ENCODE results near the gene RNPS1.

Gene RNPS1, protein sequence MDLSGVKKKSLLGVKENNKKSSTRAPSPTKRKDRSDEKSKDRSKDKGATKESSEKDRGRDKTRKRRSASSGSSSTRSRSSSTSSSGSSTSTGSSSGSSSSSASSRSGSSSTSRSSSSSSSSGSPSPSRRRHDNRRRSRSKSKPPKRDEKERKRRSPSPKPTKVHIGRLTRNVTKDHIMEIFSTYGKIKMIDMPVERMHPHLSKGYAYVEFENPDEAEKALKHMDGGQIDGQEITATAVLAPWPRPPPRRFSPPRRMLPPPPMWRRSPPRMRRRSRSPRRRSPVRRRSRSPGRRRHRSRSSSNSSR

DNA sequence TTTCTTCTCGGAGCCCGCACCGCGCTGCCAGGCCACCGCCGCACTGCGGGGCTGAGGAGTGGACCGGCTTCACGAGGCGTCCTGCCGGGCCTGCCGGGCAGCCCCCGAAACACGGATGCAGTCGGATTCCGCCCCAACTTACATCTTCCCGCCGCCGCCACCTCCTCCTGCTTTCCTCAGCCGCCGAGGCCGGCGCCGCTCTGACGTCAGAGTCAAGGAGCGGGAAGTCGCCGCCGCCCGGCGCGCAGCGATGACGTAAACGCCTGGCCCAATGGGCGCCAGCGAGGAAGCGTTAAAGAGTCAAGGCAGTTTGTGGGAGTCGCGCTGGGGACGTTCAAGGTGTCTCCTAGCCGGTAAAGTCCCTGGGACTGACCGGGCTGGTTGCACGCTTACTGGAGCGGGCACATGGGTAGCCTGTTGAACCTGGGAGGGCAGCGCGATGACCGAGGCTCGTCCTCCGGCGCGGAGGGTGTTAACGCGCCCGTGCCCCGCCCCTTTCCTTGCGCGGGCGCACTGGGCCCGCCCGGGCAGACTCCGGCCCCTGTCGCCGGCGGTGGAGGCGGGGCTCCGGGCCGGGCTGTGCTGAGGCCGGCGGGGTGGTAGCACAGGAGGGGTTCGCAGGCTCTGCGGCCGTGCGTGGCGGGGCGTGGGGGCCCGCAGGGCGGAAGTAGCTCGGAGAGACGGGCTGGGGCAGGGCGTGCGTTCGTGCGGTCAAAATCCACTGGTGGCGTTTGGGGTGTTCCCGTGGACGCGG is at the start of gene RNPS1:
RNPS1 (minus strand) TSS at position 214 of the 754 bp plus-strand sequence. CDS start 3,483 bp downstream, outside the sequence.
- DNase-seq, result peak; percentile 98 to 99 (median 99)

DNA sequence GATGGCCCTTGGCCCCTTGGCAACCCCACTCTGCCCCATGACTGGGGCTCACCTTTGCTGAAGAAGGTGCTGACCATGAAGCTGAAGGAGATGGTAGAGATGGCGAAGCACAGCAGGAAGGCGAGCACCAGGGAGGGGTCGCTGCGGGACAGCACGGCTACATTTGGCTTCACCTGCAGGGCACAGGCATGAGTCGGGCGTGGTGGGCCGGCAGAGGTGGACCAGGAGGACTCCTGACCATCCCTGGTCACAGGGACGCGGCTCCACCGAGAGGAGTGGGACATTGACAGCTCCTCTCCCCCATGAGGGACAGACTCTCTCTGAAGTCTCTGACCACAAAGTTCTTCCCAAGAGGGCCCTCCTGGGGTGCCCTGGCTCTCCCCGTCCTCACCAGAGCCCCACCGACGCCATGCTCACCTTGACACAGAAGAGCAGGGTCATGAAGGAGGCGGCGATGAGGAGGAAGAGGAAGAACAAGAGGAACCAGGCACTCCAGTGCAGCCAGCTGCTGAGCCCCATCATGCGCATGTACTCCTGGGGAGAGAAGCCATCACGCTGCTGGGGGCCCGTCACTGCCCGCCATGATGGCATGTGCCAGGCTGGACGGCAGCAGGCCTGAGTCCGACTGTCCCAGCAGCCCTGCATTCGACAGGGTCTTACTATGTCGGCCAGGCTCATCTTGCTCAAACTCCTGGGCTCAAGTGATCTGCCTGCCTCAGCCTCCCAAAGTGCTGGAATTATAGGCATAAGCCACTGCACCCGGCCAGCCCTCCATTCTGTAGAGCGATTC is 49.5 kb upstream of the RNPS1 start:
- no peak for DNase-seq

DNA sequence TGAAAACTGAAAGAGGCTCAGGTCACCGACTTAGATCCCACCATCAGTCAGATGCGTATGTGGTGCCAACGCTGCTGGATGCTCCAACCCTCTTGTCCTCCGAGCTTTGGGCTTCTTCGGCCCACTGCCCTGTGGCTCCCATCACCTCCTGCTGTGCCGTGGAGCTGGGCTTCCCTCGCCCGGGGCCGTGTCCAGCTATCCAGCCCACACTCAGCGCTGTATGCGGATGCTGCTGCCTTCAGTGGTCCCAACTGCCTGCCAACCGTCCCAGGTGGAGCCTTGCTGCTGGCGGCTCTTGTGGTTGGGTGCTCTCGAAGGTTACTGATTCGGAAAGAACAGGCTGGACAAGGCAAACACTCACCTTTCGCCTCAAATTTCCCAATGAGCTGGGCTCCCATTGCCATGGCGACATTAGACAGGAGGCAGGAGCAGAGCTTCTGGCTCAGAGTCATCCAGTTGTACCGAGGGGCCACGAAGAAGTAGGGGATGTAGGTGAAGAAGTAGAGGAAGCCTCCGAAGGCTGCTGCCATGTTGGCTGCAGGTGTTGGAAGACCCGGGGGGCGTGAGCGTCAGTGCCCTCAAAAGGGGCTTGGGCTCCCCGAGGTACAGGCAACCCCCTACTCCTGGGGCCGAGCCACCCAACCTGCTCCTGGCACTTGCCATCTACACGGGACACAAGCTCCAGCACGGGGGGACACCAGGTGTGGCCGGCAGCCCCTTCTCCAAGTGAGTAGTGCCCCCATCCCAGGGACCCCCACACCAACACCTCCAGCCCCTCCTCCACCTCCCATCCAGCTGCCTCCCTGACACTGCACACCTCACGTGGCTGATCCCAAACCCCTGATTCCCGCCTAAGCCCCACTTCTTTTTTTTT is 40.4 kb upstream of the RNPS1 start:
- peak in 1 of 3 experiments; percentile 87 for DNase-seq

DNA sequence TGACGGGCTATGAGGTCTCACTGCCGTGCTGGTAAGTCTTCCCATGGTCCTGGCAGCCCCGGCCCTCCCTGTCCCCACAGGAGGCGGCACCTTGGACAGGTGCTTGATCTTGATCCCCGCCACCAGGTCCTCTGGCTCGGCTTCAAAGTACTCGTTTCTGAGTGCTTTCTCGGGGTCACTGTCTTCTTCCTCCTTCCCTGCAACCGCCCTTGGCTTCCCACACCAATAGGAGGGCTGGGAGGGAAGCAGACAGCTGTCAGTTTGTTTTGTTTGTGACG is 31.9 kb upstream of the RNPS1 start:
- no peak for DNase-seq

DNA sequence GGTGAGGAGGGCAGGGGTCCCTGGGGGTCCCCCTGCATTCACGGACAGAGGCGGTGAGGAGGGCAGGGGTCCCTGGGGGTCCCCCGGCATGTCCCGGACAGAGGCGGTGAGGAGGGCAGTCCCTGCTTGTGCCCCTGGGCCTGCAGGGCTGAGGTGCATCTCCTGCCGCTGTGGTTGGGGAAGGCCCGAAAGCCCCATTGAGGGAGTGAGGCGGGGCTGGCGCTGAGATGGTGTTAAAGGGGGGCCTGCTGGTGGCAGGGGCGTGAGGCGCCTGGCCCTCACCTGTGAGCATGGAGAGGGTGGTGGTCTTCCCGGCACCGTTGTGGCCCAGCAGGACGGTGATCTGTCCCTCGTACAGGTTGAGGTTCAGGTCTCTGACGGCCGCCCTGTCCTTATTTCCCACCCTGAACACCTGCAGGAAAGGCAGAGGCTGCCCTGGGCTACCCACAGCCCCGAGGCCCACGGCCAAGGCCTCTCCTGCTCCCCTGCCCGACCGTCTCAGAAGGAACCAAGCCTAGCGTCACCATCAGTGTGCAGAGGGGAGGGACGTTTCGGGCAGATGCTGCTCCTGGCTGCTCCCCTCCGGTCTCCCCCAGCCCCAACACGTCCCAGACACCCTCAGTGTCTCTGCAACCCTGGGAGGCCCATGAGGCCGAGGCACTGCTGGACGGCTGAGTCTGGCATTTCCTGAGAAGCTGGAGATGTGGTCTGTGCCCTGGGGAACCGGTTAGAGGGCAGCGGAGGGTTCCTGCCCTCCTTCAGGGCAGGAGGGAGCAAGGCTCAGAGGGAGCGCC is 31.4 kb upstream of the RNPS1 start:
- DNase-seq, result no peak

DNA sequence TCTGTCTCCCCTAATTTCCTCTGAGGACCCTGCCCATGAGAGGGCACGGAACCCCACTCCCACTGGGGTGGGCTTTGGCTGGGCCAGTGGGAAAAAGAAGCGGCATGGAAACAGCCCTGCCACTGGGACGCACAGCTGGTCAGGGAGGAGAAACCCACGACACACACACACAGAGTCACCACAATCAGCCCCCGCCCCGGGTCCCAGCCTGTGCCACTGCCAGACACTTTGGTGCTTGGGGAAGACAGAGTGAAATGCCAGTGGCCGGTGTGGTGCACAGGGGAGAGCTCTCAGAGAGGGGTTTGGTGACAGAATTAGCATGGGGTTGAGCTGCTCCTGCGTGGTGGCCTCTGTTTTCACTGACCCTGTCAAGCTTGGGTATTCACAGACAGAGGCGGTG is 30.7 kb upstream of the RNPS1 start:
- DNase-seq, result no peak

DNA sequence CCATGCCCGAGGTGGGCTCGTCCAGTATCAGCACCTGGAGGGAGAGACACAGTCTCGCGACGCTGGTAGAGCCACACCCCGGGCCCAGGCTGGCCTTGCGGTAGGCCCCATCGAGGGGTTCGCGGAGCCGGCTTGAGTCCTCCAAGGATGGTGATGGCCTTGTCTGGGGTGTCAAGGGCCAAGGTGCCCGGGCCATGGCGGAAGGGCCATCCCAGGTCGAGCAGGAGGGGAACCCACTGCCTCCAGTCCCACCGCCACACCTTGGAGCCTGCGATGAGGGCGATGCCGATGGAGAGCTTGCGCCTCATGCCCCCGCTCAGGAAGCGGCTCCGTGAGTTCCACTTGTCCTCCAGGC is 29.6 kb upstream of the RNPS1 start:
- DNase-seq, result no peak

DNA sequence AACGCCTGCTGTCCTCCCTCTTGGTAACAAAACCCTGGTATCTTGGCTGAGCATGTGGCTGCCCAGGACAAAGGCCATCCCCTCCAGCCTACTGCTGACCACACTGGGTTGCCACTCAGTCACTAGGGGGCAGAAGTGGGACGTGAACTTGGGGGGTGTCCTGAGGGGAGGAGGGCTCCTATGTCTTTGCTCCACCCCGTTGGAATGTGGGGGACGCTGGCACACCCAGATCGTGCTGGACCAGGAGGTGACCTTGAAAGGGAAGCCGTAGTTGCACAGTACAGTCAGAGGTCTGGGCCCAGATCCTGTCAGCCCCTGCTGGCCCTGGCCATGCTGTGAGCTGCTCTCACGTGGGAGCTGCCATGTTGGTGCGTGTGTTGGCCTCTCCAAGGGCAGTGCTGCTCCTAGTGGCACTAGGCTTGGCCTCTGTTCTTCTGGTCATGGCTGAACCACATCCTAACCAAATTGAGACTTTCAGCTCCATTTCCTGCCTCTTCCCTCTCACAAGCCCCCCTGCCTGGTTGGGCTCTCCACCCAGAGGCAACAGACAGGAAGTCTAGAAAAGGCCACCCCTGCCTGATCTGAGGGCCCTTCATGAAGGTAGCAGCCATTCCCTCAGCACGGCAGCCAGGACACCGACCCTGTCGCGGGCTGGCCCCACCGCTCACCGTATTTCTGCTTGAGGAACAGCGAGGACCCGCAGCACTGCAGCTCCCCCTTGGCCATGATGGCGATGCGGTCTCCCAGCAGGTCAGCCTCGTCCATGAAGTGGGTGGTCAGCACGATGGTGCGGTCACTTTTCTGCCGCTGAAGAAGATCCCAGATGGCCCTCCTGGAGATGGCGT is 29.0 kb upstream of the RNPS1 start:
- DNase-seq, result peak in 2 of 3 experiments; percentile 1 to 22

DNA sequence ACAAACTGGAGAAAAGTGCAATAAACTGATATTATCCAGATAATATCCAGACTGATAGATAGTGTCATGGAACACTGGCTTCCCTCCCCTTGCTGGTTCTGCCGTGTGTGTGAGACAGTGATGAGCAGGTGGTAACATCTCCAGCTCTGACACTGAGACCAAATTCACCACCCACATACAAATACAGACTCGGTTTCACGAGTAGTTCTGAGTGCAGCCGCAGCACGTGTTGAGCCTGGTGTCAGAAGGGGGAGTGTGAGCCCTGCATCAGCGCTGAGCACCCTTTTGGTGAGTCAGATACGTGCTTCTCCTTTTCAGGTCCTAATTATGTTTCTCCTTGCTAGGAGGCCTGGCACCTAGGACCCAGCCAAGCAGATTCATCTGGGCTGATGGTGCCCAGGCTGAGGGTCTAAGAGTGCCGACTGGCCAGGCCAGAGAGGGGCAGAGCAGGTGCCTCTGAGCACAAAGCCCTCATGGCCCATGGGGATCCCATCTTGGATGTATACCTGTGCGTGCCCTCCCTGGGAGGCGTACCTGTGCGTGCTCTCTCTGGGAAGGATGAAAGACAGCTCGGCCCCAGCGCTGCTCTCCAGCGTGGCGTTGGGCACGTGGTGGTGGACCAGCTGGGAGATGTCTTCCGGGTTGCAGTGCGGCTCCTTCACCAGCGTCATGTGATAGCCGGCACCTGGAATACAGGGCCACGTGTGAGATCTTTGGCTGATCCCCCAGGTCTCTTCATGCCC is 27.3 kb upstream of the RNPS1 start:
- DNase-seq, result no peak

DNA sequence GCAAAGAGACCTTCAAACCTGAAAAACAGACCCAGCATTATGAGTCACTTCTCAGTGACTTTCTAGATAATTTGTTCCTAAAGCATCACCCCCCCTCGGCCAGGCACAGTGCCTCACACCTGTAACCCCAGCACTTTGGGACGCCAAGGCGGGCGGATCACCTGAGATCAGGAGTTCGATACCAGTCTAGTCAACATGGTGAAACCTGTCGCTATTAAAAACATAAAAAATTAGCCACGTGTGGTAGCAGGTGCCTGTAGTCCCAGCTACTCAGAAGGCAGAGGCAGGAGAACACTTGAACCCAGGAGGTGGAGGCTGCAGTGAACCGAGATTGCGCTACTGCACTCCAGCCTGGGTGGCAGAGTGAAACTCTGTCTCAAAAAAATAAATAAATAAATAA is 24.3 kb upstream of the RNPS1 start:
- no peak for DNase-seq

DNA sequence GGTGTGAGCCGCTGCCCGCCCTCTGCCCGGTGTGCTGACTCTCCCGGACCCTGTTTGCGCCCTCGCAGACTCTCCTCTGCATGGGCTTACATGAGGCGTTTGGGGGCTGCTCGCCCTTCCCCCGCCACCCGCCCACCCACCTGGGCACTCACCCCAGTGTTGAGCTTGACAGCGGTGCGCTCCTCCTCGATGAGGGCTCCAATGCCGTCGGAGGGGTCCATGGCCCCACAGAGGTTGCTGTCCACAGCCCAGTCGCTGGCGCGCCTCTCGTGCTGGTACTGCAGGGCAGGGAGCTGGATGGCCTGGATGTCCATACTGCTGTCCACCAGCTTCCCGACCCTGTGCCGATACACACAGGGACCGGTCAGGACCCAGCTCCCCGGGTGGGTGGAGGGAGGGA is 21.4 kb upstream of the RNPS1 start:
- no peak for DNase-seq

DNA sequence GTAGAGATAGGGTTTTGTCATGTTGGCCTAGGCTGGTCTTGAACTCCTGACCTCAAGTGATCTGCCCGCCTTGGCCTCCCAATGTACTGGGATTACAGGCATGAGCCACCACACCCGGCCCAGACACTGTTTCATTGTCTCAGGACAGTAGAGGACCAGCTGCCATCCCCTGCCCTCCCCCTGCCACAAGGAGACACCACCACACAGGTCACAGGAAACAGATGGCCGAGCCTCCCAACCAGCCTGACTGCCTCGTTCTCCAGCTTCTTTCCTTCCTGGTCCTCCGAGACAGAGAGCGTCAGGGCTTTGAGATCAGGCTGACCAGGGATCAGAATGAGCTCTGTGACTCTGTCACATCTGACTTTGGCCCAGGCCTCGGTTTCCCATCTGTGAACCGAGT is 20.8 kb upstream of the RNPS1 start:
- no peak for DNase-seq

DNA sequence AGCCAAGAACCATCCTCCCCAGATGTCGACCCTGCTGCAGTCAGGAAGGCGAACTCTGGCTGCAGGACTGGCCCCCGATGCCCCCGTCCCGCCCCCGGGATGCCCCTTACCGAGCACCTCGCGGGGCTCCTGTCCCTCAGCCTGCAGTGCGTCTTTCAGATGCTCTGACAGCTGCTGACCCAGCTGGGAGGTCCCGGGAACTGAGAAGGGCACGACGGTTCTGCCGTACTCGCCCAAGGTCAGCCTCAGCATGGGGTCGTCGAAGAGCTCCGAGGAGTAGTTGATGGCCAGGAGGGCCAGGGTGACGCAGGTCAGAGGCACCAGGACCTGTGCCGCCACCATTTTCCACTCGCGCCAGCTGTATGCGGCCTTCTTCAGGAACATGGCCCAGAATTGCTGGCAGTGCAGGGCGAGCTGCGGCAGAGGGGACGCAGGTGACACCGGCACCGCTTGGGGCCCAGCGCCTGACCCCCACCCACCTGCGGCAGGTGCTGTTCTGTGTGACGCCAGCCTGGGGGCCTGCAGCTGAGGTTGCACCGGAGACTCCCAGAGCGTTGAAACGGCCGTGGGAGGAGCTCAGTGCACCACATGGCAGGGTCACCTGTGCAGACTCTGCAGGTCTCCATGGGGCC is 20.1 kb upstream of the RNPS1 start:
- DNase-seq, result no peak

DNA sequence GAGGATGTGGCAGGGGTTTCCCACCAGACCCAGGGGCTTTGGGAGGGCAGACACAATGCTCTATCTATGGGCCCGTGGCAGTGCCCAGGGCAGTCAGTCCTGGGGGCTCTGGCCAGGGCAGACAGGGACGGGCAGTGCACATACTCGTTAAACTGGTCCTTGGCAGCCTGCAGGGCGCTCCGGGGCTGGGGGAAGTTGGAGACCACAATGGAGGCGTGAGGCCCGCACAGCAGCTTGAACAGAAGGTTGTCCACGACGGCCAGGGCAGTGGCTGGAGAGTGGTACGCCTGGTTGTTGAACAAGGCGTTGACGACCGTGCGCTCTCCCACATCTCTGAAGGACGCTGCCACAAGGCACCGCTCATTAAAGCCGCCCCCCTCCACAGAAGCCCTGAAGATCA is 18.6 kb upstream of the RNPS1 start:
- DNase-seq, result no peak

DNA sequence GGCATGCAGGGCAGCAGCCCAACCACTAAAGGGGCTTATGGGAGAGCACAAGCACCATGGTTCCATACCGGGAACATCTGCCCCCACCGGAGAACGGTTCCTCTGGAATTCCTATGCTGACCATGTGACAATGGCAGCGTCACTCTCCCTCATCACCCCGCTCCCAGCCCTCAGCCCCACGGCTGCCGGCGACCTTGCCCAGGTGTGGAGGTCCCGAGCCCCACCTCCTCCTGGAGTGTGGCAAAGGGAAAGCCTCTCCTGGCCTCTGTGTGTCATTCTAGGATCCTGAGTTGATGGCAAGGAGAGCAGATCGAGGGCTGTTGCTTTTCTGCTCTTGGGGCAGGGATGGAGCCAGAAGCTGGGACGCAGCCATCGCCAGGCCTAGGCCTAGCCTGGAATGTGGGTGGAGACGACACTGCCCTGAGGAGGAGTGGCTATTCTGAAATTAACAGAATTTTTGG is 17.8 kb upstream of the RNPS1 start:
- DNase-seq, result no peak

DNA sequence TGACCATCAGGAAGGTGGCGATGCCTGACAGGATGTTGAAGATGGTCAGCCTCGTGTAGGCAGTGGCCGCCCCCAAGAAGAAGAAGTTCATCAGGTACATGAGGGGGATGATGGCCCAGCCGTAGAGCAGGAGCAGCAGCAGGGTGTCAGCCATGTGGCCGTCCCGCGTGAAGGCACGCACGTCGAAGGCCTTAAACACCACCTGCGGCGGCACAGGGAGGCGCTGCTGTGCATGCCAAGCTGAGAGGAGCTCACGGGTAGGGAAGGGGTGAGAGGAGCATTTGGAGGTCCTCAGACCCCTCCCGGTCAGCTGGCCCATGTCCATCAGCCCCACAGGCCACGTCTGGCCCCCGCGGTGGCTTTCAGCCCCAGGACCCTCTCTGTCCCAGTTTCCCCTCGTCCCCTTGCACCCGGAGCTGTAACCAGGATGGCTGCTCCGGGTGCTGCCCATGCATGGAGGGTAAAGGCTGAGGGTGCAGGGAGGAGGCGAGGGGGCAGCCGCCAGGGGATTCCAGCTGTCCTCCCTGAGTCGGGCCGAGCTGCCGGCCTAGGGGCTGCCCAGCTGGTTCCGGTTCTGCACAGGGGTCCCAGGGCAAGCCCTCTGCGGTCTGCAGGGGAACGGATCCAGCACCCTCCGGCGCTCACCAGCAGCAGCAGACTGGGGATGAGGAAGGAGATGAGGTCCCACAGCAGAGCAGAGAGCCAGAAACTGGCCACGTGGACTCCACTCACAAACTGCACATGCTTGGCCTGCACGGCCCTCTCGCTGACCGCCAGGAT is 17.1 kb upstream of the RNPS1 start:
- DNase-seq, result no peak

DNA sequence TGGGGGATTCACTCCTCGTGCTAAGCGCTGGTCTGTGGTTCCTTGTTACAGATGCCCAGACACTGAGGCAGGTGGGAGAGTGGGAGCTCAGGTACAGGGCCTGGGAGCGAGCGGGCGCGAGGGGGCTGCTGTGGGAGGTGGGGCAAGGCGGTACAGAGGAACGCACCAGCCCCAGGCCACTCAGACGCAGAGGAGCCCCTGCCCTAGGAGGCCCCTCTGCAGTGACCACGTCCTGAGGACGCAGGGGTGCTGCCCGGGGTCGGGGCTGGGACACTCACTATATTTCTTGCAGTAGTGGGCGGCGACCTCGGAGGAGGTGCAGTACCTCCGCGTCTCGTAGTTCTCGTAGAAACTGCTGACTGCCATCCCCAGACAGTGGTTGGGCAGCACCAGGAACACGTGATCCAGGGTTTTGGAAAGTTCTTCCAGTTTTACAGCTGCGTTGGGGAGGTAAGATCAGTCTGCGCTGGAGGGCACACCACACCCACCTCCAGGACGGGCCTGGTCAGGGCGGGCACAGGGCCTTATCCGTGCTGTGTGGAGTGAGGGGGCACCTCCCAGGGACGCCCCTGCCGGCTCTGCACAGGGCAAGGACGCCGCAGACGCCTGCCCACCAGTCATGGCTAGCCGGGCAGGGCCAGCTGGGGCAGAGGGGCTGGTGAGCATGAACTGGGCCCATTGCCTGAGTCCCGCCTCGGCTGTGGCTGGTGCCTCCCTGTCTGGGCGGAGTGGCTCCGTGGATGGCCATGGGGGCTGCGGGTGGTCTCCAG is 16.3 kb upstream of the RNPS1 start:
- DNase-seq, result no peak

DNA sequence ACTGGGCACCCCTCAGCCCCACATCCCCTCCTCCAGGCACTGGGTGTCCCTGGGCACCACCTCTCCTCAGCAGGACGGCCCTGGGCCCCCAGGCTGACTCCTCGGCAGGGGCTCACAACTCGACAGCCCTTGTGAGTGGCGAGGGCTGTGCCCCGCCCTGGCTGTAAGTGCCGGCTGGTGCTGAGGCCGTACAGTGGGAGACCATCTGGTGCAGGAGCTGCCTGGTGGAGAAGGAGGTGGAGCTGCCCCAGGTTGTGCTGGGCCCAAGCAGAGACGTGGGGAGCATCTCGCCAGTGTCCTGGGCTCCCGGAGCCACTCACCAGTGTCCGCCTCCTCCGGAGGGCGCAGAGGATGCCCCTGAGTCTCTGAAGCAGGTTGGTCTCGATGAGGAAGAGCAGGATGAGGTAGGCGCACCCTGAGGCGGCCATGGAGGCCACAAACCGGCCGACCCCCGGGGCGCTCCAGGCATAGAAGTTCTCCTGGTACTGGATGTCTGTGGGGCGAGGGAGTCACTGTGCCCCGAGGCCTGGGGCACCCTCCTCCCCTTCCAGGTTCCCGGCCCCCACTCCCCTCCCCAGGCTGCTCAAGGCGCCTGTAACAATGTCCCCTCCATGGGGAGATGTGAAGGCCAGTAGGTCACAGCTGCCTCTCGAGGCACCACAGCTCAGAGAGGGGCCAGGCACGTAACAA is 15.1 kb upstream of the RNPS1 start:
- DNase-seq, result no peak
